HepG2 (cell line): ENCODE data around the gene ZNF394. TPM values are rescaled to one million over a fixed set of nuclear protein-coding genes. Genes with fewer than 3 reads are reported as not detected.

Experiments
- DPF2 ChIP-seq: sonication (generic); formaldehyde crosslinking; IDR thresholded peaks from 2 replicates; pipeline ENCODE4 v1.4.0; 2020; ENCODE audit warnings: mild to moderate bottlenecking, low read depth, missing genetic modification reagents, borderline replicate concordance
- DR1 ChIP-seq: sonication (generic); formaldehyde crosslinking; IDR thresholded peaks from 2 replicates; pipeline ENCODE4 v1.8.0; 2021; ENCODE audit warnings: mild to moderate bottlenecking, missing genetic modification reagents, inconsistent platforms
- EP300 ChIP-seq, 3 experiments: sonication (generic) in 1 of 3; formaldehyde crosslinking in 1 of 3; IDR thresholded peaks; 2 replicates each; pipeline versions ENCODE4 v1.5.1 to v1.6.1; 2011 to 2020; ENCODE audit warnings: low read depth in 2 of 3, low read length in 2 of 3, borderline replicate concordance in 1 of 3, improper control_type of control experiment in 1 of 3, mild to moderate bottlenecking in 1 of 3, missing genetic modification reagents in 1 of 3, moderate library complexity in 1 of 3
- KDM2A ChIP-seq: sonication (generic); formaldehyde crosslinking; IDR thresholded peaks from 2 replicates; pipeline ENCODE4 v1.4.0; 2020; ENCODE audit warnings: low read depth, missing genetic modification reagents, borderline replicate concordance
- MEIS2 ChIP-seq: sonication (generic); formaldehyde crosslinking; IDR thresholded peaks from 2 replicates; pipeline ENCODE4 v1.9.0; 2021; ENCODE audit warnings: mild to moderate bottlenecking, missing genetic modification reagents
- MTERF4 ChIP-seq: sonication (generic); formaldehyde crosslinking; IDR thresholded peaks from 2 replicates; pipeline ENCODE4 v1.8.0; 2023; ENCODE audit warnings: mild to moderate bottlenecking, missing genetic modification reagents
- NFE2 ChIP-seq: sonication (generic); formaldehyde crosslinking; IDR thresholded peaks from 2 replicates; pipeline ENCODE4 v1.4.0; 2020; ENCODE audit warnings: missing genetic modification reagents
- POLR2A ChIP-seq, 2 experiments: IDR thresholded peaks; 2 replicates each; pipeline ENCODE4 v1.6.1; 2011; ENCODE audit warnings: low read depth in 2 of 2, low read length in 2 of 2, mild to moderate bottlenecking in 1 of 2, moderate library complexity in 1 of 2; ENCODE audit not compliant: insufficient read depth in 1 of 2
- POLR2G ChIP-seq: fragments of 200-400 bp; formaldehyde crosslinking; IDR thresholded peaks from 2 replicates; pipeline ENCODE4 v1.6.1; 2018; ENCODE audit warnings: mild to moderate bottlenecking, low read depth, low read length, moderate library complexity
- RXRA ChIP-seq: sonication (generic); formaldehyde crosslinking; IDR thresholded peaks from 2 replicates; pipeline ENCODE4 v1.5.1; 2020; ENCODE audit warnings: missing genetic modification reagents
- SP140L ChIP-seq: sonication (generic); formaldehyde crosslinking; IDR thresholded peaks from 2 replicates; pipeline ENCODE4 v1.4.0; 2020; ENCODE audit warnings: missing genetic modification reagents, borderline replicate concordance
- SRSF4 ChIP-seq: fragments of 200-400 bp; formaldehyde crosslinking; IDR thresholded peaks from one replicate; pipeline ENCODE4 v1.6.1; 2018; ENCODE audit warnings: mild to moderate bottlenecking, low read depth, low read length, moderate library complexity; ENCODE audit not compliant: poor library complexity, severe bottlenecking
- TAF1 ChIP-seq: sonication (generic); formaldehyde crosslinking; IDR thresholded peaks from 2 replicates; pipeline ENCODE4 v1.4.0; 2020; ENCODE audit warnings: missing genetic modification reagents
- TCF7L2 ChIP-seq: IDR thresholded peaks from 2 replicates; pipeline ENCODE4 v1.6.1; 2011; ENCODE audit warnings: mild to moderate bottlenecking, low read depth, low read length, moderate library complexity
- ZBTB40 ChIP-seq, 2 experiments: fragments of 450-650 bp in 1 of 2; sonication (generic) in 1 of 2; formaldehyde crosslinking in 1 of 2; IDR thresholded peaks; 2 replicates each; pipeline versions ENCODE4 v1.6.1 to v1.8.0; 2016 to 2022; ENCODE audit warnings: antibody characterized with exemption in 1 of 2, mild to moderate bottlenecking in 1 of 2, missing genetic modification reagents in 1 of 2
- ZNF383 ChIP-seq: sonication (generic); formaldehyde crosslinking; IDR thresholded peaks from 2 replicates; pipeline ENCODE4 v1.4.0; 2020; ENCODE audit warnings: missing genetic modification reagents, mild to moderate bottlenecking, borderline replicate concordance
- polyA plus RNA-seq, 8 experiments: library from polyadenylated mRNA; depleted of rRNA in 3 of 8; stranded (reverse) in 7 of 8; unstranded in 1 of 8; fragments of >200 nt; fragmentation: Illumina TruSeq in 4 of 8; extraction: Trizol in 4 of 8; gene quantifications; 2 replicates each; pipeline versions ENCODE4 v1.2.1 to v1.2.3, GENCODE V29; 2011 to 2016; ENCODE audit warnings: low read depth in 4 of 8, missing spikeins in 1 of 8, mixed read lengths in 1 of 8; ENCODE audit not compliant: insufficient read depth in 1 of 8
- total RNA-seq, 5 experiments: library from RNA; depleted of rRNA; stranded (reverse); fragments of >200 nt; fragmentation: Illumina TruSeq; extraction: Trizol; gene quantifications; 2 replicates each; pipeline ENCODE4 v1.2.3, GENCODE V29; 2016; ENCODE audit warnings: low read depth in 1 of 5

ZNF394 gene
- total and polyA plus RNA-seq, 2 of the 13 experiments (the other 11 are each of a cell fraction or from before 2014, with no cell fraction given): 7.8 to 19.6 TPM

GRCh38 chr7:99499721-99500636 lies at the start of gene ZNF394 (continued):
- TF ChIP-seq MEIS2 (CRISPR knock-in tag): no peak; the same call in 1 of the 2 replicates
- TF ChIP-seq NFE2 (CRISPR knock-in tag): no peak
- peak; percentile 91 for TF ChIP-seq POLR2G
- peak; percentile 94 for TF ChIP-seq KDM2A
- TF ChIP-seq ZBTB40 (IDR thresholded peaks at IDR 0.05): peak; percentile 84
- TF ChIP-seq ZBTB40 (CRISPR knock-in tag; IDR thresholded peaks at IDR 0.05): no peak
- TF ChIP-seq DPF2 (CRISPR knock-in tag): no peak
- TF ChIP-seq SRSF4: no peak
- TF ChIP-seq EP300 (IDR thresholded peaks at IDR 0.05; ENCODE audit: low read depth in 2 of 2, low read length in 2 of 2): no peak
- no peak for TF ChIP-seq EP300 (CRISPR knock-in tag; IDR thresholded peaks at IDR 0.05; ENCODE audit: borderline replicate concordance)
- TF ChIP-seq POLR2A (IDR thresholded peaks at IDR 0.05; ENCODE audit: insufficient read depth in 1 of 2, low read depth in 2 of 2, low read length in 2 of 2): peak; percentile 77 to 86
- no peak for TF ChIP-seq TCF7L2
- peak; percentile 42 for TF ChIP-seq RXRA (CRISPR knock-in tag)
- TF ChIP-seq MTERF4 (CRISPR knock-in tag): peak; percentile 73
- 0 out of 2 replicates have a peak, but pooled peaks have one; percentile 37 for TF ChIP-seq SP140L (CRISPR knock-in tag)
- TF ChIP-seq DR1 (CRISPR knock-in tag): no peak; the same call in 1 of the 2 replicates
- TF ChIP-seq TAF1: peak; percentile 87
- no peak for TF ChIP-seq ZNF383 (CRISPR knock-in tag)
